Activated CD8-positive, alpha-beta T cell treated with anti-CD3 and anti-CD28 coated beads for 36 hours (primary cell): ENCODE data around the gene CD22. TPM values are rescaled to one million over a fixed set of nuclear protein-coding genes. Genes with fewer than 3 reads are reported as not detected.

Experiments
- ATAC-seq: fragments of 200-7000 bp; cut with Tn5 transposase; one replicate; pipeline ENCODE4 v1.10.0; 2021; ENCODE audit warnings: mild to moderate bottlenecking, moderate library complexity
- CTCF ChIA-PET: fragments of 350-600 bp; sonication (Branson Sonifier 250); formaldehyde crosslinking; loops from one replicate; lab custom pipeline; 2021; ENCODE audit warnings: antibody characterized with exemption; lab: Charles Lee
- POLR2A ChIA-PET: fragments of 350-600 bp; sonication (Branson Sonifier 250); formaldehyde crosslinking; loops from one replicate; lab custom pipeline; 2021; ENCODE audit warnings: antibody characterized with exemption; lab: Charles Lee
- DNase-seq: peaks from one replicate; pipeline ENCODE4 v3.0.0-alpha.2; 2020
- H3K27ac Mint-ChIP-seq: one replicate; pipeline ENCODE4 v1.8.0; 2021; ENCODE audit warnings: mild to moderate bottlenecking, mixed read lengths
- H3K27me3 Mint-ChIP-seq: one replicate; pipeline ENCODE4 v1.8.0; 2021; ENCODE audit warnings: mixed read lengths
- H3K36me3 Mint-ChIP-seq: one replicate; pipeline ENCODE4 v1.8.0; 2021; ENCODE audit warnings: low read depth, mixed read lengths
- H3K4me1 Mint-ChIP-seq: one replicate; pipeline ENCODE4 v1.8.0; 2021; ENCODE audit warnings: low read depth, mixed read lengths
- H3K4me3 Mint-ChIP-seq: one replicate; pipeline ENCODE4 v1.8.0; 2021; ENCODE audit warnings: mild to moderate bottlenecking, moderate library complexity, mixed read lengths
- H3K9me3 Mint-ChIP-seq: one replicate; pipeline ENCODE4 v1.8.0; 2021; ENCODE audit warnings: mixed read lengths
- intact Hi-C: fragments of 100-400 bp; cut with micrococcal nuclease; formaldehyde crosslinking; loops from one replicate; pipeline ENCODE4 v1.10.0; 2022
- total RNA-seq, 2 experiments: library from RNA; stranded (reverse); gene quantifications; one replicate each; pipeline ENCODE4 v1.2.3, GENCODE V29; 2021
- TF ChIP-seq, protein P1 (sequence below): fragments of 200-600 bp; IDR thresholded peaks from one replicate; pipeline ENCODE4 v1.8.0; 2022; ENCODE audit warnings: antibody characterized with exemption, mild to moderate bottlenecking

Gene CD22
- total RNA-seq, 2 experiments from 2014 or later, result 2.3 to 2.8 TPM

DNA sequence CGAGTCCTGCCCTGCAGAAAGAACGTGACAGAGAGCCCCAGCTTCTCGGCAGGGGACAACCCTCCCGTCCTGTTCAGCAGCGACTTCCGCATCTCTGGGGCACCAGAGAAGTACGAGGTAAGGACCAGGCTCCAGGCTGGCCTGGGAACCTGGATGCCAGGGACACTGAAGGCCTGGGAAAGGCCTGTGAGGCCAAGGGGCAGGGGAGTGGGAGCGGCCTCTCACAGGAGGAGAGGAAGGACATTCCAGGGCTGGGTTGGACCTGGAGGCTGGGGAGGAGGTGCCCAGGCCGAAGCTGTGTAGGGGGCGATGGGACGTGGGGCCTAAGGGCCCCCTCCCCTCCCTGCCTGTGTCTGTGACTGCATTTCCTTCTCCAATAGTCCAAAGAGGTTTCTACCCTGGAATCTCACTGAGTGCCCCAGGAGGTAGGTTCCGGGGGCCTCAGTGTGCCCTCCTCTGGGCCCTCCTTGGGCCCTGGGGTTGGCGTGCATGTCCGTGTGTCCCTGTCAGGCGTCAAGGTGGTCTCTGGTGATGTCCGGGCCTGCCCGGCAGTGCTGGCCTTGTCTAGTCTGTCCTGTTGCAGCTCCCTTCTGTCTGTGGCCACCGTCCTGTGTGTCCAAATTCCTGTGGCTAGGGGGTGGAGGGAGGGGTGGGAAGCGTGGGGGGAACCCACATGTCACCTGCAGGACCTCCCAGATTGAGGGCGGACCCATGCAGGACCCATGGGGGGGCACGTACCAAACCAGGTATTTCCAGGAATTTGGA, 16.9 kb upstream of the CD22 start:
- H3K9me3 Mint-ChIP-seq, result no peaks in the 10 kb centered on the region
- DNase-seq (no peak), ATAC-seq (no peak)
- ChIA-PET CTCF (interaction anchor here (1.4 kb wide), 1 partner anchor 183 kb away, joined by 4 read pairs; no protein-coding TSS in a partner anchor), POLR2A (no interaction called here)
- H3K4me1 Mint-ChIP-seq, result no peaks in the 10 kb centered on the region
- no peak overlapping the region for H3K27ac Mint-ChIP-seq
- intact Hi-C loops, result no loop called here
- no peaks in the 10 kb centered on the region for H3K36me3 Mint-ChIP-seq
- H3K27me3 Mint-ChIP-seq, result no peaks in the 10 kb centered on the region
- TF ChIP-seq, protein P1, sequence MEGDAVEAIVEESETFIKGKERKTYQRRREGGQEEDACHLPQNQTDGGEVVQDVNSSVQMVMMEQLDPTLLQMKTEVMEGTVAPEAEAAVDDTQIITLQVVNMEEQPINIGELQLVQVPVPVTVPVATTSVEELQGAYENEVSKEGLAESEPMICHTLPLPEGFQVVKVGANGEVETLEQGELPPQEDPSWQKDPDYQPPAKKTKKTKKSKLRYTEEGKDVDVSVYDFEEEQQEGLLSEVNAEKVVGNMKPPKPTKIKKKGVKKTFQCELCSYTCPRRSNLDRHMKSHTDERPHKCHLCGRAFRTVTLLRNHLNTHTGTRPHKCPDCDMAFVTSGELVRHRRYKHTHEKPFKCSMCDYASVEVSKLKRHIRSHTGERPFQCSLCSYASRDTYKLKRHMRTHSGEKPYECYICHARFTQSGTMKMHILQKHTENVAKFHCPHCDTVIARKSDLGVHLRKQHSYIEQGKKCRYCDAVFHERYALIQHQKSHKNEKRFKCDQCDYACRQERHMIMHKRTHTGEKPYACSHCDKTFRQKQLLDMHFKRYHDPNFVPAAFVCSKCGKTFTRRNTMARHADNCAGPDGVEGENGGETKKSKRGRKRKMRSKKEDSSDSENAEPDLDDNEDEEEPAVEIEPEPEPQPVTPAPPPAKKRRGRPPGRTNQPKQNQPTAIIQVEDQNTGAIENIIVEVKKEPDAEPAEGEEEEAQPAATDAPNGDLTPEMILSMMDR, result no peak
- H3K4me3 Mint-ChIP-seq, result no peak overlapping the region

DNA sequence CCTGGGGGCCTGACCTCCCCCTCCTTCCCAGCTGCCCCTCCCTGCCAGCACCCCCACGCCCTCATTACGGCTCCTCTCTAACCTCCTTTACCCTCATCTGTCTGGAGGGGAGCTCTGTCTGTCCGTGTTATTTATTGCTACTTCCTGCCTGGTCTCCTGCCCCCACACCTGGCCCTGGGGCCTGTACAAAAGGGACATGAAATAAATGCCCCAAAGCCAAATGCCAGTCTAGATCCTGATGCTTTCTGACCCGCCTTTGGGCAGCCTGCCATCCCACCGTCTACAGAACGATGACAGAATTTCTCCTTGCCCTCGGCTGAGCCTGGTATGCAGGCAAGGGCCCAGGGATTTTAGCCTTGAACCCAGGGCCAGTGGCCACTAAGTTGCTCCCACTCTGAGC, 15.4 kb upstream of the CD22 start:
- TF ChIP-seq, protein P1, result no peak
- intact Hi-C loops, result no loop called here
- no peaks in the 10 kb centered on the region for H3K27me3 Mint-ChIP-seq
- H3K36me3 Mint-ChIP-seq, result no peaks in the 10 kb centered on the region
- POLR2A ChIA-PET, result no interaction called here
- no peak overlapping the region for H3K4me3 Mint-ChIP-seq
- DNase-seq (no peak), ATAC-seq (no peak)
- peaks cover 2% of the 10 kb centered on the region for H3K4me1 Mint-ChIP-seq
- H3K9me3 Mint-ChIP-seq, result no peaks in the 10 kb centered on the region
- no peak overlapping the region for H3K27ac Mint-ChIP-seq
- CTCF ChIA-PET, result no interaction called here

DNA sequence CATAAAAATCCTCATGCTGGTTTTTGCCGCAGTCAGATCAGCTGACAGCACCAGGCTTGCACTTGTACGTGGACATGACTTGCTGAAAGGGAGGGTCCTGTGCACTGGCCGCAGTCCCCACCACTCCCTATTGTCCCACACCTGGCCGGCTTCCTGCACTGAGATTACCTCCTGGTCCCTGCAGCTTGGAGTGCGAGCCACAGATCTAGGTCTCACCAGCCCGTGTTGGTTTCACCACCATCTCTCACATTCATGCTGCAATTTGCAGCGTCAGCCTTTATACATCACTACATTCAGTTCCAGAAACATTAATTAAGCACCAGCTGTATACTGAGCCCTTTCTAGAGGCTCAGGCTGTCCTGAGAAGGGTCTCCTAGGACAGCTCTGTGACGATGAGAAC, 15.0 kb upstream of the CD22 start:
- POLR2A ChIA-PET, result no interaction called here

DNA sequence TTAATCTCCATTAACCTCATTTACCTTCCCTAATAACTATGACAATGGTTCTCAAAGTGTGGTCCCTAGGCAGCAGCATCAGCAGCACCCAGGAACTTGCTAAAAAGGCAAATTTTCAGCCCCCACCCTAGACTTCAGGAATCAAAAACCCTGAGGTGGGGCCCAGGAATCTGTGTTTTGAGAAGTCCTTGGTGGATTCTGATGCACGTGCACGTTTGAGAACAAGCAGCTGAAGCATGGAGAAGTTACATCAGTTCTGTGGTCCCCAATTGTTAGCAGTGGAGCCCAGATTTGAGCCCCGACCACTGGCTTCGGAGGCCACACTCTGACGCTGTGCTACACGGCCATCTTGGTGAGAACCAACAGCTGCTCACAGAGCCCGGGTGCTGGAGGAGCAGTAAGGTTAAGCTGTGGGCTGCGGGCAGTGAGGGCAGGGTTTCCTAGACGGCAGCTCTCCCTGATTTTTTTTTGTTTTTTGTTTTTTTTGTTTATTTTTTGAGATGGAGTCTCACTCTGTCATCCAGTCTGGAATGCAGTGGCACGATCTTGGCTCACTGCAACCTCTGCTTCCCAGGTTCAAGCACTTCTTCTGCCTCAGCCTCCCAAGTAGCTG, 14.0 kb upstream of the CD22 start:
- Mint-ChIP-seq H3K4me1 (peaks cover 10% of the 10 kb centered on the region), H3K27ac (no peak overlapping the region), H3K9me3 (no peaks in the 10 kb centered on the region), H3K36me3 (no peaks in the 10 kb centered on the region), H3K27me3 (no peaks in the 10 kb centered on the region), H3K4me3 (no peak overlapping the region)
- DNase-seq (no peak), ATAC-seq (no peak)
- TF ChIP-seq, protein P1, result no peak
- intact Hi-C loops, result no loop called here
- CTCF ChIA-PET, result no interaction called here
- POLR2A ChIA-PET, result no interaction called here

More for the DNA sequence above, 15.0 kb upstream of the CD22 start:
- DNase-seq (no peak), ATAC-seq (no peak)
- Mint-ChIP-seq H3K9me3 (no peaks in the 10 kb centered on the region), H3K27me3 (no peaks in the 10 kb centered on the region), H3K4me1 (peaks cover 7% of the 10 kb centered on the region), H3K4me3 (no peak overlapping the region), H3K36me3 (no peaks in the 10 kb centered on the region), H3K27ac (no peak overlapping the region)
- intact Hi-C loops, result no loop called here
- TF ChIP-seq, protein P1, result no peak
- CTCF ChIA-PET, result no interaction called here

DNA sequence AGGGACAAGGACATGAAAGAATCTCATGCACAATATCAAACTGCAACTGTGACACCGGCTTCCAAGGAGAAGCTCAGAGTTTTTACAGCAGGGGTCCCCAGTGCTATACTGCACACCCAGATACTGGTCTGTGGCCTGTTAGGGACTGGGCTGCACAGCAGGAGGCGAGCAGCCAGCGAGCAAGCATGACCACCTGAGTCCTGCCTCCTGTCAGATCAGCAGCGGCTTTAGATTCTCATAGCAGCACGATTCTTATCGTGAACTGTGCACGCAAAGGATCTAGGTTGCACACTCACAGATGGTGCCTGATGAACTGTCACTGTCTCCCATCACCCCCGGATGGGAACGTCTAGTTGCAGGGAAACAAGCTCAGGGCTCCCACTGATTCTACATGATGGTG, 13.1 kb upstream of the CD22 start:
- H3K4me3 Mint-ChIP-seq, result no peak overlapping the region
- ChIA-PET CTCF (no interaction called here), POLR2A (no interaction called here)
- TF ChIP-seq, protein P1, result no peak
- DNase-seq, result no peak
- H3K27ac Mint-ChIP-seq, result no peak overlapping the region
- H3K4me1 Mint-ChIP-seq, result peaks cover 10% of the 10 kb centered on the region
- H3K27me3 Mint-ChIP-seq, result peaks cover 3% of the 10 kb centered on the region
- ATAC-seq, result no peak
- intact Hi-C loops, result no loop called here
- H3K9me3 Mint-ChIP-seq, result no peaks in the 10 kb centered on the region
- no peaks in the 10 kb centered on the region for H3K36me3 Mint-ChIP-seq
